ENCODE results near the gene CDKN2D.

CDKN2D gene

GRCh38 chr19:10516671-10517286 is 52.0 kb downstream of the CDKN2D start:
- TF ChIP-seq CTCF (conservative IDR thresholded peaks at IDR 0.05), result no peak
- H3K27ac ChIP-seq, result peak overlapping the region; percentile 20; the same call in 1 of the 2 replicates

Data from VCaP (cell line).